ENCODE measurements around the gene MBD3L2.
"Not testable (repeated sequence)": the region's sequence is repeated elsewhere in the genome, so short reads cannot be mapped to it uniquely, and the experiment has no call there.

MBD3L2 gene

GRCh38 chr19:7049021-7049420, at the start of gene MBD3L2:
TSS of gene MBD3L2 (plus strand) at chr19:7049321. CDS start at chr19:7049374, 53 bp downstream.
- not testable (repeated sequence) for DNase-seq

GRCh38 chr19:6999933-7000332, 49.2 kb upstream of the MBD3L2 start:
- DNase-seq, result no peak

- no peak for DNase-seq
Measured at GRCh38 chr19:7000333-7000732, 48.8 kb upstream of the MBD3L2 start.

GRCh38 chr19:7000816-7001215, 48.3 kb upstream of the MBD3L2 start:
- DNase-seq, result no peak

- no peak for DNase-seq
Measured at GRCh38 chr19:7004313-7004931, 44.7 kb upstream of the MBD3L2 start.

GRCh38 chr19:7006135-7006704, 42.9 kb upstream of the MBD3L2 start:
- no peak for DNase-seq

GRCh38 chr19:7007859-7008258, 41.3 kb upstream of the MBD3L2 start:
- DNase-seq, result no peak

GRCh38 chr19:7010722-7011593, 38.2 kb upstream of the MBD3L2 start:
- no peak for DNase-seq

GRCh38 chr19:7013678-7014077, 35.4 kb upstream of the MBD3L2 start:
- DNase-seq, result no peak

GRCh38 chr19:7018828-7019227, 30.3 kb upstream of the MBD3L2 start:
- no peak for DNase-seq

- not testable (repeated sequence) for DNase-seq
Measured at GRCh38 chr19:7021331-7021730, 27.8 kb upstream of the MBD3L2 start, which contains the start of gene MBD3L2B. TSS of gene MBD3L2B (minus strand) at chr19:7021431. CDS start at chr19:7021397, 34 bp downstream.

GRCh38 chr19:7028790-7029189, 20.3 kb upstream of the MBD3L2 start:
- DNase-seq, result not testable (repeated sequence)

GRCh38 chr19:7030278-7030677, 18.8 kb upstream of the MBD3L2 start, which contains the start of gene MBD3L5:
TSS of gene MBD3L5 (plus strand) at chr19:7030578. CDS start at chr19:7030612, 34 bp downstream.
- not testable (repeated sequence) for DNase-seq

- not testable (repeated sequence) for DNase-seq
Measured at GRCh38 chr19:7040079-7040478, 9.0 kb upstream of the MBD3L2 start, which contains the start of gene MBD3L4. TSS of gene MBD3L4 (minus strand) at chr19:7040179. CDS start at chr19:7040144, 35 bp downstream.

- DNase-seq, result not testable (repeated sequence)
Measured at GRCh38 chr19:7041563-7041962, 7.6 kb upstream of the MBD3L2 start.

- DNase-seq, result not testable (repeated sequence)
Measured at GRCh38 chr19:7051421-7051820, 2.3 kb downstream of the MBD3L2 start.

- DNase-seq, result not testable (repeated sequence)
Measured at GRCh38 chr19:7052896-7053295, 3.8 kb downstream of the MBD3L2 start.

GRCh38 chr19:7054635-7055368, 5.7 kb downstream of the MBD3L2 start:
- DNase-seq, result not testable (repeated sequence)

- DNase-seq, result not testable (repeated sequence)
Measured at GRCh38 chr19:7055679-7056078, 6.6 kb downstream of the MBD3L2 start.

- DNase-seq, result not testable (repeated sequence)
Measured at GRCh38 chr19:7056371-7056770, 7.2 kb downstream of the MBD3L2 start.

- not testable (repeated sequence) for DNase-seq
Measured at GRCh38 chr19:7058576-7058975, 9.5 kb downstream of the MBD3L2 start, which contains the start of gene MBD3L3. TSS of gene MBD3L3 (minus strand) at chr19:7058676. CDS start at chr19:7058605, 71 bp downstream.

- not testable (repeated sequence) for DNase-seq
Measured at GRCh38 chr19:7059977-7060376, 10.9 kb downstream of the MBD3L2 start.

Measured in NCI-H82 (cell line).